HG03103 (cell line): ENCODE measurements around the gene NDUFV3.
"Not testable (repeated sequence)": the region's sequence is repeated elsewhere in the genome, so short reads cannot be mapped to it uniquely, and the experiment has no call there.

Experiments used
- ATAC-seq: cut with Tn5 transposase; IDR thresholded peaks from one replicate; pipeline ENCODE4 v1.9.1; 2021; ENCODE audit warnings: low read depth; ENCODE audit not compliant: unreplicated experiment

Gene NDUFV3

DNA sequence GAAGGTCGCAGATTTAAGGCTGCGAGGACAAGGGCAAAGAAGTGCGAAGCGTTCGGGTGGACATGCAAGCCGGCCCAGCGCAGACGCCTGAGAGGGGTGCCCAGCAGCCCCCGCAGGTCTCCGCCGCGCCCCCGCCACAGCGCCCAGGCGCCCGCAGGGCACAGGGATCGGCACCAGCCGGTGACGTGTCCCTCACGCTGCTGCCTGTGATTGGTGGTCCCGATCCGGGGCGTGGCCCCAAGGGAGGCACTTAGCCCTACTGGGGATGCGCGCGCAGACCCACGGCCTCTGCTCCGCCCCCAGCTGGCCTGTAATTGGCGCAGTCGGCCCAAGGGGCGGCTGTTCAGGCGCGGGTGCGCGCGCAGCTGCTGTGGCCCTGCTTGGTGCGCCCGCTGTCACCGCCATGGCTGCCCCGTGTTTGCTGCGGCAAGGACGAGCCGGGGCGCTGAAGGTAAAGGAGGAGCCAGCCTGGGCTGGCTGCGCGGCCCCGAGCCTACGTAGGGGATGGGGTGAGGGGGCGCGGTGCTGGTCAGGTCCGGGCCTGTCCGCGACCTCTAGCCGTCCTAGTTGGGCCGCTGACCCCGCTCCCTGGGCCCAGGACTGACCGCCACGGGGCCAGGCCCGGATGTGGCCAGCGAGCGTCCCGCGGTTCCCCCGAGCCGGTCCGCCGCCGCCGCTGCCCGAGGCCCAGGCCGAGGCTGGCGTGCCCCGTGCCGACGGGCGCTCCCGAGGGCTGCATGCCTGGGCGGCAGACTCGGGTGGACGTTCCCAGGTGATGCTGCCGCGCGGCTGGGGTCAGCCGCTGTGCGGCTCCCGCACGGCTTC lies at the start of gene NDUFV3:
TSS of gene NDUFV3 (plus strand) at position 379 of the 825 bp plus-strand sequence. CDS start at position 404, 25 bp downstream.
- ATAC-seq = peak; percentile 87

DNA sequence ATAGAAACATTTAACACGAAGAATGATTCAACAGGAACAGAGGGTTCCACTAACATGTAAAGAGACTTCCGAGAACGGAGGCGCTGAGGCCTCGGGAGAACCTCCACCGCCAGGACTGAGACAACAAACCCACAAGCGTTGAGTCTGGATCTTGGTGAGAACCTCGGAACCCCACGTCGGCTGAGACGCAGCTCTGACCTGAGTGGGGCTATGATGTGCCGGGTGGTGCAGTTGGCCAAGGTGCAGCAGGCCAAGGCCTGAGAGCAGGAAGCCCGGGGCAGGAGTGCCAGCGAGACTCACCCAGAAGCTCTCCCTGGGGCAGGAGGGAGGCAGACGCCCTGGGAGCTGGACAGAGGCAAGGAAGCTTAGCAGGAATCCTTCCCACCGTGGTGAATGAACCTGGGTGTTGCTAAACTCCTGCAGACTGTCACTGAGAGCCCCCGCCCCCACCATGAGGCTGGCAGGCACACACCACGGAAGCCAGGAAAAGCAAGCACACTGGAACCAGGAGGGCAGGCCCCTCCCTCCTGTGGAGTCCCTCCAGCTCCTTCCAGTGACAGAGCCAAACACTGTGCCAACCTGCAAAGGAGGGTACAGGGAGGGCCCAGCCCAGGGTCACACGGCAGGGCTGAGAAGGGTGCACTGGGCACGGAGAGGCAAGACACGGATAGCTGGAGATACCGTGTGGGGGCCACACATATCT lies 48.5 kb upstream of the NDUFV3 start:
- ATAC-seq = no peak

DNA sequence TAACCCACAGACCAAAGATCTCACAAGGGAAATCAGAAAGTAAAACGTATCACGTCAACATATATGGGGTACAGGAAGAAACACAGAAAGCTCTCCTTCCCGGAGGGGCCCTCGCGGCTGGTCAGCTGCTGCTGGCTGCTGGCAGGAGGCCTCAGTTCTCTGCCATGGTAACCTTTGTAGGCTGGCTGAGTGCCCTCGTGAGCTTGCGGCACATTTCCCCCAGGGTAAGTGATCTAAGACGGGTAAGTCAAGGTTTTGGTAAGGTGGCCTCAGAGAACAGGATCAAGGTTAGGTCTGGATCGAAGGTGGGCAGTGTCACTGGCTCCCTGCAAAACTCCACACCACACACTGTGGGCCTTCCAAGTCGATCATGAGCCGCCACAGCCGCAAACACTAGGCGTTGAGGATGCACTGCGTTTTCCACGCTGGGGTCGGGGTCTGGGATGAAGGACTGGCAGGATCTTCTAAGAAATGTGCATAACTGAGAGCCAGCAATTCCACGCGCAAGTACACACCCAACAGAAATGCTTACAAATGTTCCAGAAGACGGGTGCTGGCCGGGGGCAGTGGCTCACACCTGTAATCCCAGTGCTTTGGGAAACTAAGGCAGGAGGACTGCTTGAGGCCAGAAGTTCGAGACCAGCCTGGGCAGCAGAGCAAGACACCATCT lies 47.7 kb upstream of the NDUFV3 start:
- ATAC-seq = no peak

DNA sequence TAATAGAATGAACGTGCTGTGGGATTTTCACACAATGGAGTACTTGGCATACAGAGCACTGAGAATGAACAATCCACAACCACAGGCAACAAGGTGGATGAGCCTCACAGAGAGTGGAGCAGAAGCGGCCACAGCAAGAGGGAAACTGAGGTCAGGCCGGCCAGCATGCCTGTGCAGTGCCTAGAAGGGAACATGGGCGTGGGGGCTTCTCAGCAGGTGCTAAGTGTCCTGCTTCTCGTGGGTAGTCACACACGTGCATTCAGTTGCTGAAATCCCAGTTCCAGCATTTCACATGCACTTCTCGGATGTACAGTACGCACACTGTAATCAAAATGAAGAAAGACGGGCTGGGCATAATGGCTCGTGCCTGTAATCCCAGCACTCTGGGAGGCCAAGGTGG lies 46.9 kb upstream of the NDUFV3 start:
- ATAC-seq = no peak

DNA sequence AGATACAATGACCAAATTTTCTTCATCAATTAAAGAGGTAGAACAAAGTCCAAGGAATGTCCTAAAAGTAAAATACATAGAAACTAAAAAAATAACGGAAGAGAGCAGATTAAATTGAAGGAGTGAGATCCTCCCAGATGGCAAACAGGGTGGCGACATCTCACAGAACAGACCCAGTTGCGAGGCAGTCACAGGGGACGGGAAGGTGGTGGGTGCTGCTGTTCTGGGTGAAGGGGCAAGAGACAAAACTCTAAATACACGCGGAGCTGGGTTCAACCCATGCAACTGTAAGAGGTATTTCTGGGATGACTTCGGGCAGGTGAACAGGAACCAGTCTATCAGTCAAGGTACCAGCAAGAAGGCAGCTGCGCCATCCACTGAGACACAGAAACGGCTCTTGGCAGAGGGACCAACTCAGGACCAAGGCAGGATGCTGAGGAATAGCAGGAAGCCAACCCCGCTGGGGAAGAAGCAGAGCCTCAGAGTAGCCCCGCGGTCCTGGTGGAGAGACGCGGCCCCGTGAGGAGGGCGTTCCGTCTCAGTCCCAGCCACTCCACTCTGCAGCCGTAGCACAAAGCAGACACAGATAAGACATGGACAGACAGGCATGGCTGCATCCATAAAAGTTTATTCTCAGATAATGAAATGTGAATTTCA lies 45.9 kb upstream of the NDUFV3 start:
- ATAC-seq = no peak

DNA sequence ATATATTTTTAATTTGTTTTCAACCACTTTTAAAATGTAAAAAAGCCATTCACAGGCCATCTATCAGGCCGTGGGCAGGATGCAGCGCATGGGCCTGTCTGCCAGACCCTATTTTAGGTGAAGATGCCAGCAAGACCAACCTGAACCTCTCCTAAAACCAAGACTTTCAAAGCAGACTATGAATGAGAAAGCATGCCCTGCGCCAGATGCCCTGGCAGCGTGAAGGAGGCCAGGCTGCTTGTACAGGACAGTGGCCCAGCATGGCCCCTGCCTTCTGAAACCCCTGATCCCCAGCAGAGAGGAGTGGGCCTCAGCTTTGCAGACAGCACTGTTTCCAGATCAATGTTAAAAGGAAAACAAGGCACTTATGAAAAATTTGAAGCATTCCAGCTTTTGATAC lies 45.4 kb upstream of the NDUFV3 start:
- ATAC-seq = no peak

DNA sequence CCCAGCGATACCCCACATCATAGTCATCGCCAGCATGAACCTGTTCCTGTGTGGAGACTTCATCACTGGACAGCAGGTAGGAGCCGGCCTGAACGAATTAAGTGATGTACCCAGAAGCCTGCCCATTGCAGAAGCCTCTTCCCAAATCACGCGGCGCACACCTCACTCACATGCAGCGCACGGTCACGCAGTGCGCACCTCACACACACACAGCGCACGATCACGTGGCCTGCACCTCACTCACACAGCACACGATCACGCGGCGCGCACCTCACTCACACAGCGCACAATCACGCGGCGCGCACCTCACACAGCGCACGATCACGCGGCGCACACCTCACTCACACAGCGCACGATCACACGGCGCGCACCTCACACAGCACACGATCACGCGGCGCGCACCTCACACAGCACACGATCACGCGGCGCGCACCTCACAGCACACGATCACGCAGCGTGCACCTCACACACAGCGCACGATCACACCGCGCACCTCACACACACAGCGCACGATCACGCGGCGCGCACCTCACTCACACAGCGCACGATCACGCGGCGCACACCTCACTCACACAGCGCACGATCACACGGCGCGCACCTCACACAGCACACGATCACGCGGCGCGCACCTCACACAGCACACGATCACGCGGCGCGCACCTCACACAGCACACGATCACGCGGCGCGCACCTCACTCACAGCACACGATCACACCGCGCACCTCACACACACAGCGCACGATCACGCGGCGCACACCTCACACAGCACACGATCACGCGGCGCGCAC lies 44.8 kb upstream of the NDUFV3 start:
- not testable (repeated sequence) for ATAC-seq

DNA sequence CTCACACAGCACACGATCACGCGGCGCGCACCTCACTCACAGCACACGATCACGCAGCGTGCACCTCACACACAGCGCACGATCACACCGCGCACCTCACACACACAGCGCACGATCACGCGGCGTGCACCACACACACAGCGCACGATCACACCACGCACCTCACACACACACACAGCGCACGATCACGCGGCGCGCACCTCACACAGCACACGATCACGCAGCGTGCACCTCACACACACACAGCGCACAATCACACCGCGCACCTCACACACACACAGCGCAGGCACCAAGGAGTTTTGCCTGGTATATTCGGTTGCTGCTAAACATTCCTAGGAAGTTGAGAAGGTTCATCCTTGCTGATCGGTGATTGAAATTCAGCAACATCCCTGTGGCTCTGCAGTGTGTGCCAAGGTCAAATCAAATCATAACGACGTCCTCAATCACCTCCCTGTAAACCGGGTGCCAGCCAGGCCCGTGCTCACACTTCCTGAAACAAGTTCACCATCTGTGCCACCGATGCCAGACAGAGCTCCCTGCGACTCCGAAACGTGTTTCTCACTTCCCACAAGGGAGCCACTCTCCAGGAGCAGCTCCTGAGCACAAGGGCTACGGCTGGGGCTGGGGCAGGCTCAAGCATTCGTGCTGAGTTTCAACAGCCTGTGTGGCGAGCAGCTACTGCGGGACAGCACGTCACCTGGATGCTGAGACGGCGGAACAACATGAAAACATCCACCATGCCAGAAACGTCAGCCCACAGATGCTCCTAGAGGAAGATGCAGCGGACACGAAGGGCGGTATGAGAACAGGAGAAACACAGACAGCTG lies 44.0 kb upstream of the NDUFV3 start:
- no peak for ATAC-seq

DNA sequence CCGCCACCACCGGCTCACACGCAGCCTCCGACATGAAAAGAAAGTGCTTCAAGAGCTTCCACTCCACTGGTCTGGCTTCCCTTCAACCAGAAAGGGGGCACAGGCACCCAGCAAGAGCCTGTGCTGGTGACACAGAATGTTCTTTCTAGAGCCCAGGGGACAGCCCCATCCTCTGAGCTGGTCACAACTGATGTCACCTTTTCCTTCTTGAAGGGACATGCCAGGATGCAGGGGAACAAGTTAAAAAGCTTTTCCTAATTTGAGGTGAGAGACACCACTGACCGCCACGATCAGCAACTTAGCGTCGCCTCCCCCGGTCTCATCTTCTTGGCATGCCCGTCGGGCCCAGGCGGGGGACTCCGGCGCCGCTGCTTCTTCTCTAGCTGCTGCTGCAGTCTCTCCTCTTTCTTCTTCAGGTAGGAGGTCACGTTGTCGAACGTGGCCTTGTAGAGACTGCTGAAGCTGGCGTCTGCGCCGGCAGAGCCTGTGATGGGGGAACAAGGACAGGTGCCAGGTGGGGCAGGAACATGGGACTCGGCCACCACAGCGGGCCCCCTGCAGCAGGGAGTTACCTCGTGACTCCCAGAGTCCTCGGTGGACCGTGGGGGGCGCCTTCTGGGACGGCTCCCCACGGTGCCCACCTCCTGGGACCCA lies 43.2 kb upstream of the NDUFV3 start:
- no peak for ATAC-seq

DNA sequence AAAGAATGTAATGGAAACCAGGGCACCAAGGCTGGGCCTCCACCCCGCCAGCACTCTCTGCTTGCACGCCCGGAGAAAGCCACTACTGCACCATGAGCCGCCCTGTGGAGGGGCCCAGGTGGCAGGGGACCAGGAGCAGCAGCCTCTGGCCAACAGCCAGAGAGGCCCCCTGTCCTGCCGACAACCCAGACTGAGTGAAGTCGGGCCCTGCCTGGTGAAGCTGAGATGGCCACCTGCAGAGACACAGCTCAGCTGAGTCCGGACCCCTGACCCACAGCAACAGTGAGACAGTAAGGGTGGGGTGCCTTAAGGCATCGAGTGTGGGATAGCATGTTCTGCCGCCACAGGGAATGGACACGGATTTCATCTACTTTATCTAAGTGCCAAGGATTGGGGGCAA lies 42.6 kb upstream of the NDUFV3 start:
- ATAC-seq = no peak

DNA sequence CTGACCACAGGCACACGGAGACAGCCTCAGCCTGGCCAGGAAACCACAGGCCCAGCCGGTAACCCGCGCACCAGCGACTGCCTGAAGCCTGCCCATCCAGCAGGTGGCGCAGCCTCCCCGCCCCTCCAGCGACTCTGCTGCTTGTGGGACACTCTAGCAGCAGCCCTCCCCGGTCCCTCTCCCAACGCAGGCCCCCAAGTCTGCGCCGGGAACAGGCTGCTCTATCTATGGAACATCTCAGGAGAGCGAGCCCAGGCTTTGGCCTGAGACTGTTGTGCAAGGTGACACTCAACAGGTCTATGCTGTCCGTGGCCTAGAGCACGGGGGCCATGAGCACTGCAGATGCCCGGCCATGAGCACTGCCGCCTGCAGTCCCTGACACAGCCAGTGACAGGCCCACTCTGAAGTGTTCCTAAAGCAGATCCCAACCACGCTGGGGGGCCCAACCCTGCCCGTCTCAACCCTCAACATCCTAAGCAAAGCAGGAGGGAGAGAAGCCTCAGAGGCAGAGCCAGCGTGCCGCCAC lies 42.2 kb upstream of the NDUFV3 start:
- ATAC-seq = no peak

DNA sequence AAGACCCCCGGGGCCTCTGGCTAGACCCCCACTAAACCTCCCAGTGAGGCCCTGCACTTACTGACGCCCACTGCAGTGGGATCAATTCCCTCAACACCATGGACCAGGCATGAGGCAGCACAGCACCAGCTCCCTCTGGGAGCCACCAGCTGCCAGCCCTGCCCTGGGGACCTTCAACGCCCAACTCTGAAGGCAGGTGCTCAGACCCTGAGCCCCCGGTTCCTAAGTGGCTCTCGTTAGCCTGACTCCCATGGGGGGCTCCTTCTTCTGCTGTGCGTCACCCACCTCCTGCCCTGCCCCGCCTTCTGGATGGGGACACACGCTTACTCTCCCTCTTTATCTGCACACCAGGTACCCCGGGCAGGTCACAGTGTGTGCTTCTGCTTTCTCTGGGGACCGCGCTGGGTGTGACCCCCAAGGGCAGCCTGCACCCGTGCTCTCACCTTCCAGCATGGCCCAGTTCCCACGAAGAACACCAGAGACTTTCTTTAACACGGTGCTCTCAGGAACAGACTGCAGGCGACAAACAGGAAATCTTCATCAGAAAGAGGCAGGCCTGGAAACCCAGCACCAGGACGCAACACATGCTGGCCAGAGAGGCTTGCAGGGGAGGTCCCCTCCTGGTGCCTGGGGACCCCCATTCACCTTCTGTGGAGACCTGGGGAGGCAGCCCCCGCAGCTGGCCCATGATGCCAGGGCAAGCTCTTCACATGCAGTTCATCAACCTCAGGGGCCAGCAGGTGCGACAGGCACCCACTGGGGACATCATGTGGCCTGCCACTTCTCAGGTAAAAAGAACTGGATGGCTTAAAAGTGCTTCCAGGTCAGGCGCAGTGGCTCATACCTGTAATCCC lies 41.1 kb upstream of the NDUFV3 start:
- ATAC-seq = no peak

DNA sequence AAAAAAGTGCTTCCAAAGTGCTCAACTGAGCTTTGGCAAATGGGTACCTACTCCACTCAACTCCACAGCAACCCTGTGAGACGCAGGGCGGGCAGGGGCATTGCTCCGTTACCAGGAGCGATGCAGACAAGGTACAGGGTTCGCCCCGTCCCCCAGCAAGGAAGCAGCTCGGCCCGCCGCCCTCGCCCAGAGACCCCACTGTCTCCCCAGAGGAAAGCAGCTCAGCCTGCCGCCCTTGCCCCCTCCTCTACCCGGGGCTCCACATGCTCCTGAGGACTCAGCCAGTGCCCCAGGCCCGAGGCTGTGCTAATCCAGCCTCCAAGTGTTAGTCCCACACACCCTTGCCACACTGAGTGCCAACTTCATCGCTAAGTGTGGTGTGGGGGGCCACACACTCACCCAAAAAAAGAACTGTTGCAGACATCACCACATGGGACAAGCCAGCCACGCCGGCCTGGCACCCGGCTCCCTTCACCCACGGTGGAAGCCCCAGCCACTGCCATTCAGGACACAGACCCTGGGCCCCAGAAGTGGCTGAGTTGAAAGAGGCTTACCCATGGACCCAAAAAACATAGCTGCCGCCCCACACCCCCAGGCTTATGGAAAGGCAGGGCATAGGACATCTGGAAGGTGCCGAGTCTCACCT lies 40.1 kb upstream of the NDUFV3 start:
- no peak for ATAC-seq

DNA sequence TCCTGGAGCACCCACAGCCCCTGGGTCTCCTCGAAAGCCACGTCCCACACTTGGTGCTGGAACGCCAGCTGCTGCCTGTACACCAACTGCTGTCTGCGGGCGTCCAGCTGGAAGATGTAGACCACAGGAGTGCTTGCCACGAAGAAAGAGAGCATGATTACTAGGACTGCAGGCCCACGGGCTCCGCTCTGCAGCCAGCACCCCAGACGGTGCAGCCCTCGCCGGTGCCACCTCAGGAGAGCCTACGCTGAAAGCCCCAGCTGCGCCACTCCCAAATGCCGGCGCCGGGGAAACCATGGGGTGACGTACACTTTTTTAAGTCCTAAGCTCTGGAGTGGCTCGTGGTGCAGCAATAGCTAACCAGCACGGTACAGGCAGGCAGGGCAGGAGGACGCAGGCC lies 39.5 kb upstream of the NDUFV3 start:
- no peak for ATAC-seq

DNA sequence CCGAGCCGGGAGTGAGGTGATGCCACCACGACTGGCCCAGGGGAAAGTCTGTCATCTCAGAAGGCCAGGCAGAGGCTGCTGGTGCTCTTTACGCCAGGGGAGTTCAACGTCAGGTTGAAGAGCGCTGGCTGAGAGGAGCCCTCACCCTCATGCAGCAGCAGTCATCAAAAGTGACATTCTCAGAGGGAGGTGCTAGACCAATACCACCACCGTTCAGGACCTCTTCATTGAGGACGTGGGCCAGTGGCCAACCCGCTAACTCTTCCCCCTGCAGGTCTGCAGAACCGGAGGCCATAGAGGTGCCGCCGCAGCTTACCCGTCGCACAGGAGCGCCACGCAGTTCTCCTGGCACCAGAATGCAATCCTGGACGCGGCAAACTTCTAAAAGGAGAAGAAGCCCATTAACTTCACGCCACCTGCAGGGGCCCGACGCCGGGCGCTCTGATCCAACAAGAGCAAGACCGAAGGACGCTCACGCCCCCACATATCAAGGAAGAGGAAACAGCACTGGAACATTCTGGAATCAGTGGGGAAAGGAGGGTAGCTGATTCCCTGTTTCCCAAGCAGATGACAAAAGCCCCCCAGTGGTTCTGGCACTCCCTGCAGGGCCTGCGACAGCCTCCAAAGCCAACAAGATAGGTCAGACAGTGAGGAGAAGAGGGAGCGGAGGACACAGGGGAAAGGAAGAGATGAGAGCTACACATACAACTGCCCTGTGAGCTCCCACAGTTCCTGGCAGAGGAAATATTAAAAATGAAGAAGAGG lies 38.7 kb upstream of the NDUFV3 start:
- no peak for ATAC-seq

DNA sequence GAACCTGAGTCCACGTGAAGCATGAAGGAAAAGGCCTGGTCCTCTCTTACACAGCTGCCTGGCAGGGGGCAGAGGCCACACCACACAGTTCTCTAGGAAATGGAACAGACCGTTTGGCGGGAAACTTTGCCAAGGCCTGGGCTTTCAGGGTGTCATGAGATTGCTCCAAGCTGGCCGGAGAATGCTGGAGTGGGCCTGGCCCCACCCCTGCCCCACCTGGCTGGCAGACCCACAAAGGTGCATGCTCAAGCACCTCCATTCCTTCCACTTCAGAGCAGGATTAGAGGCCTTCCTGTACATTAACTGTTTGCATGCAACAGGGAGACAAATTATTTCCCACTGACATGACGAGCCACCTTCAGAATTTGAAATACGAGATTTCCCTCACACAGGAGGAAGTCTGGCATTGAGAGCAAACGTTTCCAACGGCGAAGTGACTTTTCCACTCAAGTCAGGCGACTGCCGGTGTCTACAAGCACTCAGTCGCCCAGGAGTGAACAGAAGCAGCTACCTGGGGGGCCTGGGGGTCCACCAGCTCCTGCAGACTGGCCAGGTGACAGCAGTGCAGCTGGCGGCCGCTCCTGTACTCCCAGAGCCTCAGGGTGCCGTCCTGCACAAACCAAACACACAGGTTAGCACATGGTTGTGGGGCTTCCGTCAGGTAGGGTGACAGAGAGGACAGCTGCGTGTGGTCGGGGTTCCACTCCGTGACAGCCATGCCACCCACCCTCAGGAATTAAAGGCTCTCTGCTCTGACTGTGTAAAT lies 37.8 kb upstream of the NDUFV3 start:
- no peak for ATAC-seq
